Cardiac muscle cell (in vitro differentiated cells and primary cell): Measurements from ENCODE around the gene MAMLD1. TPM values are rescaled to one million over a fixed set of nuclear protein-coding genes. Genes with fewer than 3 reads are reported as not detected.
A peak's percentile ranks its signal among the peaks of the same experiment; 100 is the strongest.

Experiments used
- DNase-seq, 2 donors: peaks; one replicate each; pipeline versions ENCODE4 v3.0.0 to v3.0.0-alpha.2; 2010 to 2017; ENCODE audit warnings: low read depth in 1 of 2, low spot score in 1 of 2
- H3K27ac ChIP-seq: fragments of 200-600 bp; sonication (generic); 2 replicates; pipeline ENCODE4 v1.5.1; 2016
- H3K27me3 ChIP-seq: fragments of 200-600 bp; sonication (generic); 2 replicates; pipeline ENCODE4 v1.6.0; 2016; ENCODE audit warnings: control low read depth
- H3K36me3 ChIP-seq: fragments of 200-600 bp; sonication (generic); 2 replicates; pipeline ENCODE4 v1.5.1; 2016; ENCODE audit warnings: control low read depth
- H3K4me1 ChIP-seq: fragments of 200-600 bp; sonication (generic); 2 replicates; pipeline ENCODE4 v1.8.1; 2017; ENCODE audit warnings: low read depth, mild to moderate bottlenecking, mixed run types
- H3K4me3 ChIP-seq: fragments of 200-600 bp; sonication (generic); 2 replicates; pipeline ENCODE4 v1.5.1; 2016; ENCODE audit warnings: mild to moderate bottlenecking
- H3K9me3 ChIP-seq: fragments of 200-600 bp; sonication (generic); 2 replicates; pipeline ENCODE4 v1.5.1; 2017; ENCODE audit warnings: low read depth, mild to moderate bottlenecking, control low read depth
- polyA plus RNA-seq: library from polyadenylated mRNA; unstranded; fragments of >200 nt; fragmentation: Nextera tagmentation; extraction: Ambion mirVana; gene quantifications from 2 replicates; pipeline ENCODE4 v1.2.1, GENCODE V29; 2016
- total RNA-seq: library from RNA; depleted of rRNA; stranded (reverse); fragments of >200 nt; gene quantifications from 2 replicates; pipeline ENCODE4 v1.2.3, GENCODE V29; 2016
- TF ChIP-seq, protein P1 (sequence below): IDR thresholded peaks from 2 replicates; pipeline ENCODE4 v1.5.1; 2012; ENCODE audit warnings: low read depth, mild to moderate bottlenecking, low read length

The MAMLD1 gene
- total and polyA plus RNA-seq, 2 experiments from 2014 or later, result 0.15 to 0.48 TPM

DNA sequence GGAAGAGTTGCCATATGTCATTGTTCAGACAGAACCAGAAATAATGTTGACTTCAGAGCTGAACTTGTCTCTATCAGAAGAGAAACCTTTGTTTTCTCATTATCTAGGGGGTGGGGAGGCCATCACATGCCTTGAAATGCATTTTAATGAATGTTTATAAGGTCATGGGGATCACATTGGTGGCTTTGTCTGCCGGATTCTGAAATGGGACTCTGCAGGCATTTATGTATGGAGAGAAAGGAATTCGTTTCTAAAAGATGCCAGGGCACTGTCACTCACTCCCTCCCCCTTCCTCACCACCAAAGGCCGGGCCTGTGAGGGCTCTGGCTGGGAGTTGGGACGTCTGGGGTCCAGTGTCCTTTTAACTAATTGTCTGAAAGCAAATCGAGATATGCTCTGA, 102.2 kb downstream of the MAMLD1 start:
- Histone ChIP-seq H3K27me3 (no peaks in the 10 kb centered on the region), H3K4me1 (no peaks in the 10 kb centered on the region), H3K4me3 (no peak overlapping the region), H3K36me3 (no peaks in the 10 kb centered on the region), H3K27ac (no peak overlapping the region), H3K9me3 (no peaks in the 10 kb centered on the region)
- TF ChIP-seq, protein P1, sequence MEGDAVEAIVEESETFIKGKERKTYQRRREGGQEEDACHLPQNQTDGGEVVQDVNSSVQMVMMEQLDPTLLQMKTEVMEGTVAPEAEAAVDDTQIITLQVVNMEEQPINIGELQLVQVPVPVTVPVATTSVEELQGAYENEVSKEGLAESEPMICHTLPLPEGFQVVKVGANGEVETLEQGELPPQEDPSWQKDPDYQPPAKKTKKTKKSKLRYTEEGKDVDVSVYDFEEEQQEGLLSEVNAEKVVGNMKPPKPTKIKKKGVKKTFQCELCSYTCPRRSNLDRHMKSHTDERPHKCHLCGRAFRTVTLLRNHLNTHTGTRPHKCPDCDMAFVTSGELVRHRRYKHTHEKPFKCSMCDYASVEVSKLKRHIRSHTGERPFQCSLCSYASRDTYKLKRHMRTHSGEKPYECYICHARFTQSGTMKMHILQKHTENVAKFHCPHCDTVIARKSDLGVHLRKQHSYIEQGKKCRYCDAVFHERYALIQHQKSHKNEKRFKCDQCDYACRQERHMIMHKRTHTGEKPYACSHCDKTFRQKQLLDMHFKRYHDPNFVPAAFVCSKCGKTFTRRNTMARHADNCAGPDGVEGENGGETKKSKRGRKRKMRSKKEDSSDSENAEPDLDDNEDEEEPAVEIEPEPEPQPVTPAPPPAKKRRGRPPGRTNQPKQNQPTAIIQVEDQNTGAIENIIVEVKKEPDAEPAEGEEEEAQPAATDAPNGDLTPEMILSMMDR, result no peak
- DNase-seq, result no peak

DNA sequence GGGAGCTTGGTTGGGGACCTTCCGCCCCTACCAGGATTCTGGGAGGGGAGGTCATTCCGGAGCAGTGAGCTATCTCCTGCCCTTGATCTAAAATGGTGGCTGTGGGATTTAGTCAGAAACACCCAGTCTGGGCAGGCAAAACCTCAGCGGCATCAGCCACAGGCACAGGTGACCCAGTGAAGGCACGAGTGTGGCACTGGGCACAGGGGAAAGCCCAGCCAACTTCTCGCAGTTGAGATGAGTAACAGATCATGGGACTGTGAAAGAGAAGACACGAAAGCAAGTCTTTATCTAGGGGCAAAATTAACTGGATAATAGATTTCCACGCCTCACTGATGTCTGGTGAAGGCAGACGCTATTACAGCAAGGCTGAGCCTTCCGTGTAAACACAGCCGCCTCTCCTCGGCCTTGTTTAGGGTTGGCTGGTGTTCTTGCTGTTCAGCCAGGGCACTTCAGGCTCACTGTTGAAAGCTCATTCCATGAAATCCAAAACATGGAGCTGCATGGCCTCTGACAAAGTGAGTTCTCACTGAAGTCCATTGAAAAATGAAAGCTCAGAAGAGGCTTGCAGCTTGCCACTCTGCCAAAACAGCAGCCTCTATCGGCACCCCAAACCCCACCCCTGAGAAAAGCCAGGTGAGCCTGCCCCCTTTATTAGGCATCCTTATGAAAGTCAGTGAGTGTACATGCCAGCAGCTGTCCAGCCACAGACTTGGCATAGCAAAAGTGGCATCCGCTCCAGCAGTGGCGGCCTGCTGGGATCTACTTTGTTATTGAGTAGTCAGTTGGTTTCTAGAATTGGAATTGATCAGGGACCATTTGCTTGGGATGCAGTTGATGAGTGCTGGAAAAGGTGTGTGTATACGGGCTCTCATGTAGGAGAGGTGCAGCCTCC, 103.0 kb downstream of the MAMLD1 start:
- no peaks in the 10 kb centered on the region for H3K4me1 ChIP-seq
- H3K27me3 ChIP-seq, result peaks cover 4% of the 10 kb centered on the region
- DNase-seq, result no peak
- H3K4me3 ChIP-seq, result no peak overlapping the region
- no peak overlapping the region for H3K27ac ChIP-seq
- no peaks in the 10 kb centered on the region for H3K36me3 ChIP-seq
- H3K9me3 ChIP-seq, result no peaks in the 10 kb centered on the region
- TF ChIP-seq, protein P1, result no peak

DNA sequence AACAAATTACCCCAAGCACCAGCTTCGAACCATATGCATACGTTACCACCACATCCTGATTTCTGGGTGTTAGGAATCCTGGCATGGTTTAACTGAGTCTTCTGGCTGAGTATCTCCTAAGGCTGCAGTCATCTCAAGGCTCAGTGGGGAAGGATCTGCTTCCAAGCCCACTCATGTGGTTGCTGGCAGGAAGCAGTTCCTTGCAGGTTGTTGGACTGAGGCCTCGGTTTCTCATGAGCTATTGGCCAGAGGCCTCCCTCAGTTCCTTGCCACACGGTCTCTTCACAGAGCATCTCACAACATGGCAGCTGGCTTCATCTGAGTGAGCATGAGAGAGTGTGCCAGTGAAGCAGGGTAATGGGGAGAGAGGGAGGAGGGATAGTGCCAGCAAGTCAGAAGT, 109.2 kb downstream of the MAMLD1 start:
- Histone ChIP-seq H3K36me3 (no peaks in the 10 kb centered on the region), H3K4me1 (no peaks in the 10 kb centered on the region), H3K27me3 (peaks cover 6% of the 10 kb centered on the region), H3K27ac (no peak overlapping the region), H3K4me3 (no peak overlapping the region), H3K9me3 (no peaks in the 10 kb centered on the region)
- TF ChIP-seq, protein P1, result no peak
- no peak for DNase-seq

DNA sequence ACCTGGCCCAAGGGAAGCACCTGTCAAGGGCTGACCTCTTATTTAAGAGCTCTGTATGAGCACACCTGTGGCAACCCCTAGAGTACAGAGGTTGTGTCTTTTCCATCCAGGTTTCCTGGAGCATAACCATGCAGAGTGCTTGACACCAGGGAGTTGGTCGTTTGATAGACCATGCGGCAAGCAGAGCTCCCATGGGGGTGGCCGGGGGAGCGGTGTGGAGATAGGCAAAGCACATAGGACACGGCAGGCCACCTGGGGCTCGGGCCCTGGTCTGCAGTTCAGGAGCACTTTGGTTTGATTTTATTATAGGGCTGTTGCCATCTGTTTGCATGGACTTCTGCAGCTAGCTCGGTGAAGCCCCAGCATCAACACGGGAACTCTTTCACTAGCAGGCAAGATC, 110.3 kb downstream of the MAMLD1 start:
- no peaks in the 10 kb centered on the region for H3K36me3 ChIP-seq
- no peaks in the 10 kb centered on the region for H3K9me3 ChIP-seq
- H3K27me3 ChIP-seq, result peaks cover 6% of the 10 kb centered on the region
- TF ChIP-seq, protein P1, result no peak
- H3K27ac ChIP-seq, result no peak overlapping the region
- H3K4me3 ChIP-seq, result no peak overlapping the region
- no peaks in the 10 kb centered on the region for H3K4me1 ChIP-seq
- no peak for DNase-seq

DNA sequence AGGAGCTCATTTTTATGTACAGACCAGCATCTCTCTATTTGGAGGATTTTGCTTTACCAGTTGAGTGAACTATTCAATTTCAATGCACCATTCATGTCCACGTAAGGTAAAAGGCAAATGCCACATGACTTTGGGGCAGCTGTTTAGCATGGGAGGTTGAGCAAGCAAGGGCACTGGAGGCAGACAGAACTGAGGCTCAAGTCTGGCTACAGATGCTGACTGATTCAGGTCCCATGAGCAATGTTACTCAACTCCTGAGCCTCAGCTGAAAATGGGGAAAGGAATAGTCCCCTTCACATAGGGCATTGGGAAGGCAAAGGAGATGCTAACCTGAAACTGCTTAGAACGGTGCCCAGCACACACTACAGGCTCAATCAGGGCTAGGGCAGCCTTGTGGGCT, 112.3 kb downstream of the MAMLD1 start:
- peak in 1 of 2 donors; percentile 33 for DNase-seq
- H3K27ac ChIP-seq, result no peak overlapping the region
- TF ChIP-seq, protein P1, result no peak
- peaks cover 6% of the 10 kb centered on the region for H3K27me3 ChIP-seq
- no peak overlapping the region for H3K4me3 ChIP-seq
- H3K36me3 ChIP-seq, result no peaks in the 10 kb centered on the region
- H3K9me3 ChIP-seq, result no peaks in the 10 kb centered on the region
- H3K4me1 ChIP-seq, result peaks cover 4% of the 10 kb centered on the region
